Fibroblast of skin of right biceps (primary cell): ENCODE data around the gene MEX3A.
A peak's percentile ranks its signal among the peaks of the same experiment; 100 is the strongest.
"Not testable (repeated sequence)": the region's sequence is repeated elsewhere in the genome, so short reads cannot be mapped to it uniquely, and the experiment has no call there.

Source experiments
- DNase-seq: peaks from one replicate; pipeline ENCODE4 v3.0.0-alpha.2; 2013

Gene MEX3A

GRCh38 chr1:156053768-156054499 is 28.3 kb downstream of the MEX3A start, which contains the start of gene UBQLN4:
Gene UBQLN4, minus strand, starts transcription at chr1:156053798. Its CDS starts 97 bp downstream, at chr1:156053701.
- peak; percentile 91 for DNase-seq

- peak; percentile 68 for DNase-seq
Measured at GRCh38 chr1:156052862-156053767, 29.1 kb downstream of the MEX3A start.

- no peak for DNase-seq
Measured at GRCh38 chr1:156051011-156051725, 31.1 kb downstream of the MEX3A start.

GRCh38 chr1:156050376-156050775 is 31.9 kb downstream of the MEX3A start:
- DNase-seq, result no peak

- no peak for DNase-seq
Measured at GRCh38 chr1:156048663-156049258, 33.5 kb downstream of the MEX3A start.

- no peak for DNase-seq
Measured at GRCh38 chr1:156045076-156045475, 37.2 kb downstream of the MEX3A start.

GRCh38 chr1:156042828-156043227 is 39.4 kb downstream of the MEX3A start:
- DNase-seq, result no peak

GRCh38 chr1:156034991-156035390 is 47.3 kb downstream of the MEX3A start:
- DNase-seq, result not testable (repeated sequence)

- peak; percentile 38 for DNase-seq
Measured at GRCh38 chr1:156033011-156033410, 49.3 kb downstream of the MEX3A start.

GRCh38 chr1:156026588-156026987 is 55.7 kb downstream of the MEX3A start:
- DNase-seq, result no peak

- peak; percentile 35 for DNase-seq
Measured at GRCh38 chr1:156025876-156026275, 56.4 kb downstream of the MEX3A start.

GRCh38 chr1:156024801-156025200 is 57.5 kb downstream of the MEX3A start:
- DNase-seq, result no peak
